Measurements from ENCODE around the gene WWTR1. TPM values are rescaled to one million over a fixed set of nuclear protein-coding genes. Genes with fewer than 3 reads are reported as not detected.
A peak's percentile ranks its signal among the peaks of the same experiment; 100 is the strongest.

The WWTR1 gene
- total RNA-seq, 1 donor from 2014 or later = 13.2 TPM

DNA sequence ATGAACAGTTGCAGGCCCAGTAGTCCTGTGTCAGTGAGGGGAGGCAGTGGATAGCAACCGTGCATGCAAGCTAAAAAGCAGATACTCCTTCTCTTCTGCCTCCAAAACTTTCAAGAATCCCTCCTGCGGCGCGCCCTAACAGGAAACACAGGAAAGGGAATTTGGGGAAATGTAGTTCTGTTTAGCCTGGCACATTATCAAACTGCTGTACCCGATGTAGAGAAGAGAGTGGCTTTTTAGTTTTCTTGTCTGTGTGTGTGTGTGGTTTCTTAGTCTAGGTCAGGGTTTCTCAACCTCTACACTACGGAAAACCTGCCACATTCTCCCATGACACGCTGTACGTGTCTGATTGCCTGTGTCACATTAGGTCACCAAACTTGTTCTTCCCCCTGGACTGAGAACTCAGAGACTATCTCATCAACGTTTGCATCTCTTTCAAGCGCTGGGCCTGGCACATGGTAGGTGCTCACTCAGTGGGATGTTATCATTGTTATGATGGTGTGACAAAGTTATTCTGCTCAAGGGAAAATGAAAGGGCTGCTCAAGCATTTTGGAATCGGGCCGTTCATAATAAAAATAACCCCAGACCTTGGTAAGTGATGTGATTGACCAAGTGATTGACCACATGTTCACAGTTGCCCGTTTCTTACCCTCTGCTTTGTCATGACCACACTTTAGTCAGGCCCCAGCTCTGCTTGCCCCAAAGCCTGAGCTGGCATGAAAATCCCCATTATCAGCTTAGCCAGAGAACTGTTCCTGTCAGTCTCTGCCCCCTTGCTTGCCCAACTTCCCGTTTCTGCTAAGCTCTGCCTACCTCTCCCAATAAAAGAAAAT lies 150.1 kb downstream of the WWTR1 start:
- ATAC-seq = no peak
- no peak for DNase-seq (ENCODE audit: low spot score)

GRCh38 chr3:149506965-149507364 lies 150.9 kb downstream of the WWTR1 start:
- no peak for DNase-seq (ENCODE audit: low spot score)
- peak; percentile 57 for ATAC-seq

- no peak for ATAC-seq
- DNase-seq (ENCODE audit: low spot score) = no peak
These were observed 151.3 kb downstream of the WWTR1 start for GRCh38 chr3:149506540-149506939.

DNA sequence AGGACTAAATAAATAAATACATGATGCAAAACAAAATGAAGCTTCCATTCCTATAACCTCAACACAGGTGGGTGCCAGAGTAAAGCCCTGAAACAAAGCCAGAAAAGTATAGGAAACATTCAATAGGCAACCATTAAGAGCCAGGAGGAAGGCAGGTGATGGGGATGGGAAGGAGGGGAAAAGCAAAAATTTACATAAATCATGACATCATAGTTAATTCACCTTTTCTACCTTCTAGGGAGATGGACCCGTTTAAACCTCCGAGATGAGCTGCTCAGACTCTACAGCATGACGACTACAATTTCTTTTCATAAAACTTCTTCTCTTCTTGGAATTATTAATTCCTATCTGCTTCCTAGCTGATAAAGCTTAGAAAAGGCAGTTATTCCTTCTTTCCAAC lies 155.4 kb downstream of the WWTR1 start:
- no peak for ATAC-seq
- DNase-seq (ENCODE audit: low spot score) = no peak

GRCh38 chr3:149501524-149501923 lies 156.3 kb downstream of the WWTR1 start:
- no peak for DNase-seq (ENCODE audit: low spot score)
- ATAC-seq = no peak

DNA sequence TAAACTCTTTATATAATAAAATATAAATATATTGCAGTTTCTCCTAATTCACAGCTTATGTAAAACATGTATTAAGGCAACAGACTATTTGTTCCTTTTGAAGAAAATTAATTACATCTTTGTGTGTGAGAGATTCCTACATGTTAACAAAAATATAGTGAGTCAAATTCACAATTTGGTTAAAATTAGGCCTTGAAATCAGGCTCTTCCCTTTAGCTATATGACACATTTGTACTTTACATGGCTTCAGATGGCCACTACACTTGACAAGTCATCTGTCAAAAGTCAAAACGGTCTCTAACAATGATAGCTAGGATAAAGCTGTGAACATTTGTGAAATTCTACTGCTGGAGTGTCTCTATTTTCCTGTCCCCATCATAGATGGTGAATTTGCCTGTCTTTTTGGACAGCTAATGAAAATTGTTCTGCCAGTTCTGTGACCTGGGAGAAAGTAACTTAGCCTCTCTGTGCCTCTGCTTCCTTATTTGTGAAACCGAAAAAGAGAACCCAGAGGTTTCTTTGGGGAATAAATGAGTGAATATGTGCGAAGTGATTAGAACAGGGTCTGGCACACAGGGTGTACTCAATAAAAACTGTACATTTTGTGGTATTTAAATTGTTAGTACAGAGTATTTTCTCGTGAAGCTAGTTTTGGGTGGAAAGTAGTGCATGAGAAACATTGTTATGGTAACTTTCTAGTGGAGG lies 159.7 kb downstream of the WWTR1 start:
- DNase-seq (ENCODE audit: low spot score) (no peak), ATAC-seq (no peak)

GRCh38 chr3:149496891-149497290 lies 160.9 kb downstream of the WWTR1 start:
- ATAC-seq = no peak

GRCh38 chr3:149495581-149496125 lies 162.2 kb downstream of the WWTR1 start:
- DNase-seq (ENCODE audit: low spot score) (no peak), ATAC-seq (no peak)

More at GRCh38 chr3:149496891-149497290, 160.9 kb downstream of the WWTR1 start:
- DNase-seq (ENCODE audit: low spot score) = no peak

DNA sequence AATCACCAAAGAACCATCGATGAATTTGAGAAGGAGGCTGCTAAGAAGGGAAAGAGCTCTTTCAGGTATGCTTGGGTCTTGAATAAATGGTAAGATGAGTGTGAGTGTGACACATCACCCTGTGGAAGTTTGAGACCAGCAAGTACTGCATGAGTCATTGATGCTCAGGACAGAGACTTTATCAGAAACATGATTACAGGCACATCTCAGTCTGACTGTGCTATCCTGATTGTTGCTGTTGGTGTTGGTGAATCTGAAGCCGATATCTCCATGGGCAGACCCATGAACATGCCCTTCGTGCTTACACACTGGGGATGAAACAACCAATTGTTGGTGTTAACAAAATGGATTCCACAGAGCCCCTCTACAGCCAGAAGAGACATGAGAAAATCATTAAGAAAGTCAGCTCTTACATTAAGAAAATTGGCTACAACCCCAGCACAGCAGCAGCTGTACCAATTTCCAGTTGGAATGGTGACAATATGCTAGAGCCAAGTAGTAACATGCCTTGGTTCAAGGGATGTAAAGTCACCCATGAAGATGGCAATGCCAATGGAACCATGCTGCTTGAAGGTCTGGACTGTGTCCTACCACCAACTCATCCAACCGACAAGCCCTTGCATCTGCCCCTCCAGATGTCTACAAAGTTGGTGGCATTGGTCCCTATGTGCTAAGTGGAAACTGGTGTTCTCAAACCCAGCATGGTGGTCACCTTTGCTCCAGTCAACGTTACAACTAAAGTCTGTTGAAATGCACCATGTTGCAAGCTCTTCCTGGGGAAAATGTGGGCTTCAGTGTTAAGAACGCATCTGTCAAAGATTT lies 162.9 kb downstream of the WWTR1 start:
- ATAC-seq (no peak), DNase-seq (ENCODE audit: low spot score) (no peak)

GRCh38 chr3:149494022-149494758 lies 163.6 kb downstream of the WWTR1 start:
- ATAC-seq = peak; percentile 62

GRCh38 chr3:149493315-149494021 lies 164.4 kb downstream of the WWTR1 start:
- ATAC-seq (peak; percentile 18), DNase-seq (ENCODE audit: low spot score) (no peak)

More at GRCh38 chr3:149494022-149494758, 163.6 kb downstream of the WWTR1 start:
- DNase-seq (ENCODE audit: low spot score) = no peak

GRCh38 chr3:149490260-149490971 lies 167.4 kb downstream of the WWTR1 start:
- no peak for DNase-seq (ENCODE audit: low spot score)
- no peak for ATAC-seq

DNA sequence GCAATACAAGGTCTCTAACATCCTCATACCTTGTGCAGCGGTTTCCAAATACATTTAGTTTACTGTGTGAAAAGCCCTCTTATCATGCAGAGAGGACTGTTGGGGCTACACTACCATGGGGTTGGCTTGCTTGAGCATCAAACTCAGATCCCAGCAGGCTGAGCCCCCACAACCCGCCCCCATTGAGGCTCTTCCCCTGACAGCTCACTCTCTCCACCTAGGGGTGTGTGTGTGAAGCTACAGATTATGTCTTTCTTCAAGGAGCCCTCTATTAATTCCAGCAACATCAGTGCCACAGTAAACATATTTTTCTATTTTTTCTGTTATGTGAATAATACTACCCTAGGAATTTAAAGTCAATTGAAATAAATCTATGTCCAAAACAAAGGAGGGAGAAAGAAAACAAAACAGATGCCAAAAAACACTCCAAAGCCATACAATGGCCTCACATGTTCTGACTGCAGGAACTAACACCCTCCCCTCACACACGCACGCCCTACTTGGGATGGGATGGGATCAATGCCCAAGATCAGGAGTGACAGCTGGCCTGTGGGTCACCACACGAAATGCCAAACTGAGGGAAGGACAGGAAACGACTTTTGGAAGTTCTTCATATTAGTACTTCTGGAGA lies 168.7 kb downstream of the WWTR1 start:
- ATAC-seq = peak; percentile 47
- no peak for DNase-seq (ENCODE audit: low spot score)

DNA sequence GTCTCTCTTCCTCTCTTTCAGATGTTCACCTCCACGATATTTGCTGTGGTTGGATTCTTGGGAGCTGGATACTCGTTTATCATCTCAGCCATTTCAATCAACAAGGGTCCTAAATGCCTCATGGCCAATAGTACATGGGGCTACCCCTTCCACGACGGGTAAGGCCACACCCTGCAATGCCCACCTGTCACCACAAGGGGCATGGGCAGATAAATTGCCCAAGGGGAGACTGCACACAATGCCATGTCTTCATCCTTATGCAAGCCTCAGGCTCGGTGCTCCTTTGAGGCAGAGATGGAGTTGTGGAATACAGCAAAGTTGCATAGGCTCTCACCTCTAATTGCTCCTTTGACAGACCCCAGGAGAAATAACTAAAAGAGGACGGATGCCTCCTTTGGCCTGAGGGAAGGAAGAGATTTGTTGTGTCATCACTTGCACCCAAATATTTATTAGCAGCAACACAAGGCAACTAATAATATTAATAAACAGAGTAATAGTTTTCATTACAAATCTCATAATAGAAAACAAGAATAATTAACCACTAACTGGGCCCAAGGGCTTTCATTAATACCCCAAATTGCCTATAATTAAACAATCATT lies 170.1 kb downstream of the WWTR1 start:
- ATAC-seq (peak; percentile 77), DNase-seq (ENCODE audit: low spot score) (no peak)

DNA sequence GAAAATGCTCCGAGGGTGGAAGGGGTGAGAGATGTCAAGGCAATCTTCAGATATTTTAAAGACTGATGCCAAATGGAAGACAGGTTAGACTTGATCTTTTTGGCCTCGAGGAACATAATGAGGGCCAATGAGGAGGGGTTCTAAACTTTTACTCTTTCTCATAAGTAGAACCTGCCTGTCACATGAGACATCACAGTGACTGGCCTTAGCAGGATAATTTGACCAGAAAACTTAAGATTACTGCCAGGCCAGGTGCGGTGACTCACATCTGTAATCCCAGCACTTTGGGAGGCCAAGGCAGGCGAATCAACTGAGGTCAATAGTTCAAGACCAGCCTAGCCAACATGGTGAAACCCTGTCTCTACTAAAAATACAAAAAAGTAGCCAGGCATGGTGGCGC lies 171.1 kb downstream of the WWTR1 start:
- ATAC-seq (no peak), DNase-seq (ENCODE audit: low spot score) (no peak)

GRCh38 chr3:149481491-149481890 lies 176.3 kb downstream of the WWTR1 start:
- DNase-seq (ENCODE audit: low spot score) = no peak
- ATAC-seq = no peak

DNA sequence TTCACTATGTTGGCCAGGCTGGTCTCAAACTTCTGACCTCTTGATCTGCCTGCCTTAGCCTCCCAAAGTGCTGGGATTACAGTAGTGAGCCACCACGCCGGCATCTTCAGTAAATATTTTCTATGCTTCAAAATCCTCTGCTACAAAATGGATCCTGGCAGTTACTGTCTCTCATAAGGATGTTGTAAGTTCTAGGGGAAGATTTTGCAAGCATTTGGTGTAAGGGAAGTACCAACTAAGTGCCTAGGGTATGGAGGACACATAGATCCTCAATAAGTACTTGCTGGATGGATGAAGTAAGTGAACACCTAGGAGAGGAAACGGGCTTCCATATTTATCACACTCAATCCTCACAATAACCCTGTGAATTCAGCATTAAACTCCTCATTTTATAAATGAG lies 176.8 kb downstream of the WWTR1 start:
- no peak for DNase-seq (ENCODE audit: low spot score)
- no peak for ATAC-seq

Data from left lobe of liver (tissue), 2 donors.